ENCODE data around the gene CCDC3.

DNA sequence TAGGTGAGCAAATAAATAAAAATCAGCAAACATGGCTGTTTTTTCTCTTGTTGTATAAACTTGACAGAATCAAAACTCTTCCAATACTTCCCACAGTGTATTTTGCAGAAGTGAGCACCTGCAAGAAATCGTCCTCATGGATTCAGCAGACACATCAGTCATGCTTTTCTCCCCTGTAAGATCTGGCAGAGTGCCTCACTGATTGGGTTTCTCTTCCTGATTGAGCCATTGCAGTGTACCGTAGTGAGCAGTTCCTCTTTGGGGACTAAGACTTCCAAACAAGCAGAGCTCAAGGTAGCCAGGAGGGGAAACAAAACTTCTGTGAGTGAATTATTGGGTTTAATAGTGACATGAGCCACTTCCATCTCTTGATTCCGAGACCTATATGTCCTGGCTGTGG, 2.2 kb upstream of the CCDC3 start:
- TF ChIP-seq, protein P1, sequence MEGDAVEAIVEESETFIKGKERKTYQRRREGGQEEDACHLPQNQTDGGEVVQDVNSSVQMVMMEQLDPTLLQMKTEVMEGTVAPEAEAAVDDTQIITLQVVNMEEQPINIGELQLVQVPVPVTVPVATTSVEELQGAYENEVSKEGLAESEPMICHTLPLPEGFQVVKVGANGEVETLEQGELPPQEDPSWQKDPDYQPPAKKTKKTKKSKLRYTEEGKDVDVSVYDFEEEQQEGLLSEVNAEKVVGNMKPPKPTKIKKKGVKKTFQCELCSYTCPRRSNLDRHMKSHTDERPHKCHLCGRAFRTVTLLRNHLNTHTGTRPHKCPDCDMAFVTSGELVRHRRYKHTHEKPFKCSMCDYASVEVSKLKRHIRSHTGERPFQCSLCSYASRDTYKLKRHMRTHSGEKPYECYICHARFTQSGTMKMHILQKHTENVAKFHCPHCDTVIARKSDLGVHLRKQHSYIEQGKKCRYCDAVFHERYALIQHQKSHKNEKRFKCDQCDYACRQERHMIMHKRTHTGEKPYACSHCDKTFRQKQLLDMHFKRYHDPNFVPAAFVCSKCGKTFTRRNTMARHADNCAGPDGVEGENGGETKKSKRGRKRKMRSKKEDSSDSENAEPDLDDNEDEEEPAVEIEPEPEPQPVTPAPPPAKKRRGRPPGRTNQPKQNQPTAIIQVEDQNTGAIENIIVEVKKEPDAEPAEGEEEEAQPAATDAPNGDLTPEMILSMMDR (IDR thresholded peaks at IDR 0.05; ENCODE audit: low read depth, low read length, poor library complexity, severe bottlenecking) = no peak
- no peak for TF ChIP-seq EZH2phosphoT487 (IDR thresholded peaks at IDR 0.05; ENCODE audit: borderline replicate concordance, low read length)

Data from DOHH2 (cell line).